Activated naive CD4-positive, alpha-beta T cell treated with anti-CD3 and anti-CD28 coated beads, Interleukin-2, amount 10 ng/mL, durations not matched to agents 7 days and 5 days (primary cell): Measurements from ENCODE around the gene NDUFV2.
"Not testable (repeated sequence)": the region's sequence is repeated elsewhere in the genome, so short reads cannot be mapped to it uniquely, and the experiment has no call there.

Experiments
- CTCF ChIA-PET: fragments of 350-600 bp; sonication (Branson Sonifier 250); formaldehyde crosslinking; loops from one replicate; lab custom pipeline; 2021; ENCODE audit warnings: antibody characterized with exemption; lab: Charles Lee
- DNase-seq: peaks from one replicate; pipeline ENCODE4 v3.0.0-alpha.2; 2020
- H3K27ac Mint-ChIP-seq: one replicate; pipeline ENCODE4 v1.8.0; 2021; ENCODE audit warnings: mild to moderate bottlenecking, moderate library complexity, mixed read lengths
- H3K27me3 Mint-ChIP-seq: one replicate; pipeline ENCODE4 v1.8.0; 2021; ENCODE audit warnings: mild to moderate bottlenecking, mixed read lengths
- H3K36me3 Mint-ChIP-seq: one replicate; pipeline ENCODE4 v1.8.0; 2021; ENCODE audit warnings: mixed read lengths
- H3K4me1 Mint-ChIP-seq: one replicate; pipeline ENCODE4 v1.8.0; 2021; ENCODE audit warnings: mixed read lengths
- H3K4me3 Mint-ChIP-seq: one replicate; pipeline ENCODE4 v1.8.0; 2021; ENCODE audit warnings: mild to moderate bottlenecking, moderate library complexity, mixed read lengths
- H3K9me3 Mint-ChIP-seq: one replicate; pipeline ENCODE4 v1.8.0; 2021; ENCODE audit warnings: mixed read lengths

NDUFV2 gene

GRCh38 chr18:9157806-9158205, 55.3 kb downstream of the NDUFV2 start:
- DNase-seq, result no peak
- Mint-ChIP-seq H3K36me3 (peaks cover 38% of the 10 kb centered on the region), H3K9me3 (peaks cover 9% of the 10 kb centered on the region), H3K4me3 (no peak overlapping the region), H3K27me3 (no peaks in the 10 kb centered on the region), H3K4me1 (peaks cover 33% of the 10 kb centered on the region), H3K27ac (no peak overlapping the region)
- CTCF ChIA-PET, result no interaction called here

GRCh38 chr18:9160014-9160413, 57.5 kb downstream of the NDUFV2 start:
- Mint-ChIP-seq H3K9me3 (peaks cover 31% of the 10 kb centered on the region), H3K4me1 (peaks cover 22% of the 10 kb centered on the region), H3K27me3 (no peaks in the 10 kb centered on the region), H3K27ac (no peak overlapping the region), H3K36me3 (peaks cover 49% of the 10 kb centered on the region), H3K4me3 (no peak overlapping the region)
- DNase-seq, result no peak
- CTCF ChIA-PET, result interaction anchor here (1.1 to 1.7 kb wide), 2 partner anchors 13 to 87 kb away, joined by 3 to 4 read pairs; no protein-coding TSS in a partner anchor

- H3K27ac Mint-ChIP-seq, DNase-seq, H3K27me3 Mint-ChIP-seq, CTCF ChIA-PET, H3K4me3 Mint-ChIP-seq: not testable (repeated sequence)
- Mint-ChIP-seq H3K4me1 (peaks cover 15% of the 10 kb centered on the region), H3K9me3 (peaks cover 39% of the 10 kb centered on the region), H3K36me3 (peaks cover 51% of the 10 kb centered on the region)
Measured at GRCh38 chr18:9162663-9163062, 60.2 kb downstream of the NDUFV2 start.

- DNase-seq, H3K27ac Mint-ChIP-seq, H3K4me1 Mint-ChIP-seq, H3K4me3 Mint-ChIP-seq, H3K27me3 Mint-ChIP-seq, CTCF ChIA-PET: not testable (repeated sequence)
- peaks cover 53% of the 10 kb centered on the region for H3K36me3 Mint-ChIP-seq
- H3K9me3 Mint-ChIP-seq, result peaks cover 45% of the 10 kb centered on the region
Measured at GRCh38 chr18:9164149-9164548, 61.6 kb downstream of the NDUFV2 start.

- Mint-ChIP-seq H3K4me1 (peaks cover 11% of the 10 kb centered on the region), H3K36me3 (peaks cover 64% of the 10 kb centered on the region), H3K9me3 (peaks cover 53% of the 10 kb centered on the region)
- CTCF ChIA-PET, H3K4me3 Mint-ChIP-seq, H3K27ac Mint-ChIP-seq, H3K27me3 Mint-ChIP-seq, DNase-seq: not testable (repeated sequence)
Measured at GRCh38 chr18:9165883-9166282, 63.4 kb downstream of the NDUFV2 start.

GRCh38 chr18:9169515-9169914, 67.0 kb downstream of the NDUFV2 start:
- H3K27me3 Mint-ChIP-seq, H3K4me3 Mint-ChIP-seq, H3K27ac Mint-ChIP-seq, DNase-seq, CTCF ChIA-PET: not testable (repeated sequence)
- Mint-ChIP-seq H3K4me1 (peaks cover 20% of the 10 kb centered on the region), H3K9me3 (peaks cover 30% of the 10 kb centered on the region), H3K36me3 (peaks cover 53% of the 10 kb centered on the region)

- not testable (repeated sequence) for H3K27ac Mint-ChIP-seq
- H3K9me3 Mint-ChIP-seq, result peaks cover 21% of the 10 kb centered on the region
Measured at GRCh38 chr18:9171919-9172318, 69.4 kb downstream of the NDUFV2 start.

GRCh38 chr18:9172506-9173127, 70.1 kb downstream of the NDUFV2 start:
- peaks cover 18% of the 10 kb centered on the region for H3K9me3 Mint-ChIP-seq
- no peak for DNase-seq
- CTCF ChIA-PET, result no interaction called here
- H3K36me3 Mint-ChIP-seq, result peaks cover 49% of the 10 kb centered on the region
- no peak overlapping the region for H3K4me3 Mint-ChIP-seq
- no peak overlapping the region for H3K27ac Mint-ChIP-seq
- peaks cover 19% of the 10 kb centered on the region for H3K4me1 Mint-ChIP-seq
- no peaks in the 10 kb centered on the region for H3K27me3 Mint-ChIP-seq

More at GRCh38 chr18:9171919-9172318, 69.4 kb downstream of the NDUFV2 start:
- CTCF ChIA-PET, H3K4me3 Mint-ChIP-seq, DNase-seq, H3K27me3 Mint-ChIP-seq: not testable (repeated sequence)
- Mint-ChIP-seq H3K36me3 (peaks cover 50% of the 10 kb centered on the region), H3K4me1 (peaks cover 19% of the 10 kb centered on the region)

- CTCF ChIA-PET, result no interaction called here
- Mint-ChIP-seq H3K36me3 (peaks cover 43% of the 10 kb centered on the region), H3K4me3 (no peak overlapping the region), H3K4me1 (peaks cover 19% of the 10 kb centered on the region), H3K9me3 (peaks cover 14% of the 10 kb centered on the region), H3K27ac (no peak overlapping the region), H3K27me3 (no peaks in the 10 kb centered on the region)
- no peak for DNase-seq
Measured at GRCh38 chr18:9173770-9174233, 71.3 kb downstream of the NDUFV2 start.

- Mint-ChIP-seq H3K27ac (no peak overlapping the region), H3K4me3 (no peak overlapping the region), H3K4me1 (peaks cover 17% of the 10 kb centered on the region), H3K27me3 (no peaks in the 10 kb centered on the region), H3K36me3 (peaks cover 39% of the 10 kb centered on the region), H3K9me3 (peaks cover 10% of the 10 kb centered on the region)
- CTCF ChIA-PET, result no interaction called here
- no peak for DNase-seq
Measured at GRCh38 chr18:9174302-9174701, 71.8 kb downstream of the NDUFV2 start.

GRCh38 chr18:9175115-9175514, 72.6 kb downstream of the NDUFV2 start:
- Mint-ChIP-seq H3K36me3 (peaks cover 33% of the 10 kb centered on the region), H3K27ac (no peak overlapping the region), H3K4me1 (peaks cover 13% of the 10 kb centered on the region), H3K4me3 (no peak overlapping the region), H3K27me3 (no peaks in the 10 kb centered on the region), H3K9me3 (peaks cover 8% of the 10 kb centered on the region)
- CTCF ChIA-PET, result no interaction called here
- DNase-seq, result no peak

GRCh38 chr18:9177031-9177430, 74.5 kb downstream of the NDUFV2 start:
- H3K4me1 Mint-ChIP-seq, result peaks cover 10% of the 10 kb centered on the region
- DNase-seq, result no peak
- CTCF ChIA-PET, result no interaction called here
- H3K36me3 Mint-ChIP-seq, result peaks cover 23% of the 10 kb centered on the region
- H3K27me3 Mint-ChIP-seq, result no peaks in the 10 kb centered on the region
- H3K9me3 Mint-ChIP-seq, result no peaks in the 10 kb centered on the region
- H3K4me3 Mint-ChIP-seq, result no peak overlapping the region
- no peak overlapping the region for H3K27ac Mint-ChIP-seq

GRCh38 chr18:9177466-9177865, 75.0 kb downstream of the NDUFV2 start:
- no peaks in the 10 kb centered on the region for H3K9me3 Mint-ChIP-seq
- H3K4me1 Mint-ChIP-seq, result peaks cover 6% of the 10 kb centered on the region
- no peak for DNase-seq
- H3K36me3 Mint-ChIP-seq, result peaks cover 22% of the 10 kb centered on the region
- H3K4me3 Mint-ChIP-seq, result no peak overlapping the region
- H3K27ac Mint-ChIP-seq, result no peak overlapping the region
- no peaks in the 10 kb centered on the region for H3K27me3 Mint-ChIP-seq
- CTCF ChIA-PET, result no interaction called here

- Mint-ChIP-seq H3K9me3 (no peaks in the 10 kb centered on the region), H3K36me3 (peaks cover 29% of the 10 kb centered on the region), H3K4me3 (no peak overlapping the region), H3K27ac (no peak overlapping the region), H3K27me3 (no peaks in the 10 kb centered on the region), H3K4me1 (peaks cover 8% of the 10 kb centered on the region)
- CTCF ChIA-PET, result no interaction called here
- DNase-seq, result no peak
Measured at GRCh38 chr18:9178557-9178956, 76.1 kb downstream of the NDUFV2 start.

GRCh38 chr18:9181275-9181674, 78.8 kb downstream of the NDUFV2 start:
- H3K4me3 Mint-ChIP-seq, result no peak overlapping the region
- no peaks in the 10 kb centered on the region for H3K27me3 Mint-ChIP-seq
- CTCF ChIA-PET, result no interaction called here
- peaks cover 42% of the 10 kb centered on the region for H3K36me3 Mint-ChIP-seq
- no peak for DNase-seq
- no peaks in the 10 kb centered on the region for H3K9me3 Mint-ChIP-seq
- no peak overlapping the region for H3K27ac Mint-ChIP-seq
- peaks cover 20% of the 10 kb centered on the region for H3K4me1 Mint-ChIP-seq
